HG02981 (cell line): ENCODE measurements around the gene DAGLA.

Experiments used
- ATAC-seq: cut with Tn5 transposase; IDR thresholded peaks from one replicate; pipeline ENCODE4 v1.9.1; 2021; ENCODE audit warnings: mild to moderate bottlenecking, moderate library complexity; ENCODE audit not compliant: unreplicated experiment

The DAGLA gene

GRCh38 chr11:61709572-61709971 lies 29.4 kb downstream of the DAGLA start:
- ATAC-seq, result no peak

- no peak for ATAC-seq
These were observed 29.8 kb downstream of the DAGLA start for GRCh38 chr11:61710019-61710418.

- ATAC-seq, result no peak
These were observed 30.8 kb downstream of the DAGLA start for GRCh38 chr11:61711037-61711436.

GRCh38 chr11:61711498-61711897 lies 31.3 kb downstream of the DAGLA start:
- no peak for ATAC-seq

- no peak for ATAC-seq
These were observed 32.1 kb downstream of the DAGLA start for GRCh38 chr11:61712314-61712713.

- ATAC-seq, result no peak
These were observed 32.7 kb downstream of the DAGLA start for GRCh38 chr11:61712846-61713245.

GRCh38 chr11:61713464-61713863 lies 33.3 kb downstream of the DAGLA start:
- ATAC-seq, result no peak

GRCh38 chr11:61713906-61714305 lies 33.7 kb downstream of the DAGLA start:
- ATAC-seq, result no peak

- no peak for ATAC-seq
These were observed 34.1 kb downstream of the DAGLA start for GRCh38 chr11:61714316-61714715.

- no peak for ATAC-seq
These were observed 34.7 kb downstream of the DAGLA start for GRCh38 chr11:61714916-61715315.

- no peak for ATAC-seq
These were observed 35.7 kb downstream of the DAGLA start for GRCh38 chr11:61715867-61716266.

- ATAC-seq, result no peak
These were observed 36.5 kb downstream of the DAGLA start for GRCh38 chr11:61716478-61717285.

GRCh38 chr11:61717286-61718033 lies 37.3 kb downstream of the DAGLA start:
- no peak for ATAC-seq

GRCh38 chr11:61718046-61718531 lies 37.9 kb downstream of the DAGLA start:
- ATAC-seq, result no peak

GRCh38 chr11:61718621-61719302 lies 38.6 kb downstream of the DAGLA start:
- ATAC-seq, result no peak

GRCh38 chr11:61719978-61720377 lies 39.8 kb downstream of the DAGLA start:
- ATAC-seq, result no peak

- ATAC-seq, result no peak
These were observed 40.4 kb downstream of the DAGLA start for GRCh38 chr11:61720597-61720996.

GRCh38 chr11:61724437-61724836 lies 44.2 kb downstream of the DAGLA start:
- ATAC-seq, result no peak

- ATAC-seq, result no peak
These were observed 45.6 kb downstream of the DAGLA start for GRCh38 chr11:61725781-61726231.

GRCh38 chr11:61726775-61727174 lies 46.6 kb downstream of the DAGLA start:
- no peak for ATAC-seq

- ATAC-seq, result no peak
These were observed 47.2 kb downstream of the DAGLA start for GRCh38 chr11:61727401-61727811.
